HCT116 (cell line): ENCODE results near the gene SHC4. TPM values are rescaled to one million over a fixed set of nuclear protein-coding genes. Genes with fewer than 3 reads are reported as not detected.

ENCODE experiments used
- ATAC-seq: fragments of 200-7000 bp; cut with Tn5 transposase; 2 replicates; pipeline ENCODE4 v1.9.1; 2020; ENCODE audit warnings: mild to moderate bottlenecking, moderate library complexity
- BruUV-seq: library from RNA; stranded (reverse); fragments of 400-500 nt; replicated peaks from 2 replicates; lab custom pipeline; 2021; lab: Mats Ljungman, UMichigan
- CTCF ChIA-PET: fragments of 300-600 bp; sonication (Branson Sonifier 250); formaldehyde crosslinking; loops from one replicate; lab custom pipeline; 2021; ENCODE audit warnings: antibody characterized with exemption; lab: Charles Lee
- POLR2A ChIA-PET: fragments of 300-600, 350-600 bp; sonication (Branson Sonifier 250); formaldehyde crosslinking; loops from one replicate; lab custom pipeline; 2021; ENCODE audit warnings: antibody characterized with exemption; lab: Charles Lee
- RAD21 ChIA-PET, 2 experiments: fragments of 300-600 bp; sonication (Branson Sonifier 250); formaldehyde crosslinking; loops; one replicate each; lab custom pipeline; 2023; ENCODE audit warnings: low total read pairs in 2 of 2; ENCODE audit not compliant: uncharacterized antibody in 2 of 2, unreplicated experiment in 2 of 2, low non-redundant PET in 1 of 2; lab: Charles Lee
- DNase-seq: peaks from one replicate; pipeline ENCODE4 v3.0.0-alpha.2; 2010; ENCODE audit warnings: low read depth, low spot score
- H2AFZ ChIP-seq: fragments of 200-600 bp; shearing (Covaris generic), sonication (generic); 2 replicates; pipeline ENCODE4 v1.6.1; 2017; ENCODE audit warnings: low read depth, mixed run types, mixed read lengths, antibody characterized with exemption, low read length; ENCODE audit not compliant: poor library complexity, severe bottlenecking
- H3K27ac ChIP-seq: 2 replicates; pipeline ENCODE4 v1.5.1; 2012; ENCODE audit warnings: low read depth, low read length
- H3K27me3 ChIP-seq: fragments of 200-600 bp; sonication (generic); 2 replicates; pipeline ENCODE4 v1.6.1; 2016; ENCODE audit warnings: mixed run types, low read length, mixed read lengths; ENCODE audit not compliant: insufficient read depth
- H3K36me3 ChIP-seq, 2 experiments: fragments of 200-500 bp in 1 of 2; fragments of 200-600 bp in 1 of 2; sonication (Bioruptor generic) in 1 of 2; sonication (generic) in 1 of 2; 2 replicates each; pipeline versions ENCODE4 v1.5.1 to v1.6.1; 2014 to 2016; ENCODE audit warnings: low read length in 2 of 2, inconsistent platforms in 1 of 2, mixed read lengths in 1 of 2, mixed run types in 1 of 2; ENCODE audit not compliant: insufficient read depth in 2 of 2, control insufficient read depth in 1 of 2
- H3K4me1 ChIP-seq, 2 experiments: fragments of 200-600 bp in 1 of 2; sonication (generic) in 1 of 2; 2 replicates each; pipeline versions ENCODE4 v1.5.1 to v1.6.1; 2012 to 2017; ENCODE audit warnings: low read length in 2 of 2, inconsistent platforms in 1 of 2, mild to moderate bottlenecking in 1 of 2, mixed read lengths in 1 of 2, mixed run types in 1 of 2, moderate library complexity in 1 of 2; ENCODE audit not compliant: insufficient read depth in 2 of 2, control insufficient read depth in 1 of 2
- H3K4me2 ChIP-seq: fragments of 200-600 bp; sonication (generic); 2 replicates; pipeline ENCODE4 v1.6.1; 2017; ENCODE audit warnings: mixed run types, low read length, mixed read lengths
- H3K4me3 ChIP-seq, 2 experiments: fragments of 200-600 bp in 1 of 2; sonication (generic) in 1 of 2; replicated peaks in 1 of 2; 2 replicates each; pipeline ENCODE4 v1.5.1; 2011 to 2016; ENCODE audit warnings: low read length in 2 of 2, control low read depth in 1 of 2, low read depth in 1 of 2, mild to moderate bottlenecking in 1 of 2, mixed read lengths in 1 of 2, mixed run types in 1 of 2
- H3K79me2 ChIP-seq: fragments of 200-600 bp; sonication (generic); 2 replicates; pipeline ENCODE4 v1.6.1; 2017; ENCODE audit warnings: mild to moderate bottlenecking, mixed run types, low read length, moderate library complexity, mixed read lengths; ENCODE audit not compliant: insufficient read depth
- H3K9ac ChIP-seq: fragments of 200-600 bp; sonication (generic); 2 replicates; pipeline ENCODE4 v1.6.1; 2016; ENCODE audit warnings: low read length, mixed read lengths
- H3K9me2 ChIP-seq: fragments of 200-600 bp; sonication (generic), shearing (Covaris generic); 2 replicates; pipeline ENCODE4 v1.6.1; 2017; ENCODE audit warnings: mixed run types, mild to moderate bottlenecking, moderate library complexity; ENCODE audit not compliant: insufficient read depth
- H3K9me3 ChIP-seq, 2 experiments: fragments of 200-500 bp in 1 of 2; fragments of 200-600 bp in 1 of 2; sonication (Bioruptor generic) in 1 of 2; sonication (generic) in 1 of 2; 2 replicates each; pipeline ENCODE4 v1.6.1; 2014 to 2017; ENCODE audit warnings: low read length in 2 of 2, mixed read lengths in 2 of 2, inconsistent platforms in 1 of 2, low read depth in 1 of 2, mild to moderate bottlenecking in 1 of 2, mixed run types in 1 of 2, moderate library complexity in 1 of 2; ENCODE audit not compliant: control insufficient read depth in 1 of 2, insufficient read depth in 1 of 2
- H4K20me1 ChIP-seq: fragments of 200-600 bp; sonication (generic), shearing (Covaris generic); 2 replicates; pipeline ENCODE4 v1.6.1; 2017; ENCODE audit warnings: mixed run types, mild to moderate bottlenecking, moderate library complexity; ENCODE audit not compliant: insufficient read depth
- EGR1 ChIP-seq: IDR thresholded peaks from 2 replicates; pipeline ENCODE4 v1.6.1; 2012; ENCODE audit warnings: low read depth
- POLR2AphosphoS5 ChIP-seq: IDR thresholded peaks from 2 replicates; pipeline ENCODE4 v1.6.1; 2011; ENCODE audit warnings: mild to moderate bottlenecking, low read depth, low read length, moderate library complexity
- RAD21 ChIP-seq: IDR thresholded peaks from 2 replicates; pipeline ENCODE4 v1.6.1; 2012; ENCODE audit warnings: low read depth, mild to moderate bottlenecking
- SRF ChIP-seq: IDR thresholded peaks from 2 replicates; pipeline ENCODE4 v1.6.1; 2012; ENCODE audit warnings: low read depth
- ZFX ChIP-seq: fragments of 450-650 bp; IDR thresholded peaks from 2 replicates; pipeline ENCODE4 v1.6.1; 2017
- intact Hi-C: fragments of 100-400 bp; cut with micrococcal nuclease; formaldehyde crosslinking; loops from 2 replicates; pipeline ENCODE4 v1.10.0; 2022
- total RNA-seq: library from RNA; stranded (reverse); gene quantifications from one replicate; pipeline ENCODE4 v1.2.1, GENCODE V29; 2021; ENCODE audit not compliant: unreplicated experiment

SHC4 gene
- total RNA-seq, 1 experiment from 2014 or later: 0.44 TPM

- BruUV-seq: no TSS peak
- TF ChIP-seq EGR1: no peak
- no peak for TF ChIP-seq SRF
- no peak for TF ChIP-seq RAD21
- RAD21 ChIA-PET: no interaction called here
Measured at GRCh38 chr15:48825075-48825474, 138.6 kb downstream of the SHC4 start.

GRCh38 chr15:48823706-48824105 is 140.0 kb downstream of the SHC4 start:
- Histone ChIP-seq H4K20me1 (no peaks in the 10 kb centered on the region), H3K79me2 (no peaks in the 10 kb centered on the region), H3K9me3 (no peaks in the 10 kb centered on the region), H3K27ac (no peak overlapping the region), H3K36me3 (no peaks in the 10 kb centered on the region), H2AFZ (no peak overlapping the region), H3K9ac (no peak overlapping the region), H3K27me3 (no peaks in the 10 kb centered on the region), H3K4me2 (no peak overlapping the region), H3K4me1 (no peaks in the 10 kb centered on the region; a peak in 1 of 4 replicates), H3K9me2 (no peaks in the 10 kb centered on the region), H3K4me3 (no peak overlapping the region)
- POLR2A ChIA-PET: no interaction called here
- ATAC-seq: no peak
- RAD21 ChIA-PET: no interaction called here
- no TSS peak for BruUV-seq
- CTCF ChIA-PET: no interaction called here
- no peak for TF ChIP-seq POLR2AphosphoS5
- TF ChIP-seq ZFX: no peak
- TF ChIP-seq EGR1: no peak
- intact Hi-C loops: no loop called here
- no peak for DNase-seq

More at GRCh38 chr15:48825075-48825474, 138.6 kb downstream of the SHC4 start:
- H3K9ac ChIP-seq: no peak overlapping the region
- ATAC-seq: no peak
- H3K4me1 ChIP-seq: no peaks in the 10 kb centered on the region; a peak in 1 of 4 replicates
- intact Hi-C loops: no loop called here
- no peak for DNase-seq
- POLR2A ChIA-PET: no interaction called here
- H3K4me3 ChIP-seq: no peak overlapping the region
- no peaks in the 10 kb centered on the region for H3K9me2 ChIP-seq
- H3K27me3 ChIP-seq: no peaks in the 10 kb centered on the region
- H3K4me2 ChIP-seq: no peak overlapping the region
- no peaks in the 10 kb centered on the region for H3K36me3 ChIP-seq
- H3K79me2 ChIP-seq: no peaks in the 10 kb centered on the region
- H2AFZ ChIP-seq: no peak overlapping the region
- H3K27ac ChIP-seq: no peak overlapping the region
- CTCF ChIA-PET: no interaction called here
- H4K20me1 ChIP-seq: no peaks in the 10 kb centered on the region
- H3K9me3 ChIP-seq: no peaks in the 10 kb centered on the region
